ENCODE data around the gene RPRD1B.

RPRD1B gene

GRCh38 chr20:37992802-37993409 lies 40.6 kb upstream of the RPRD1B start:
- TF ChIP-seq CTCF (IDR thresholded peaks at IDR 0.05; ENCODE audit: low read depth, low read length), result peak; percentile 64
- peaks cover 19% of the 10 kb centered on the region for H3K36me3 ChIP-seq
- no peaks in the 10 kb centered on the region for H3K9me3 ChIP-seq
- no peak for DNase-seq
- no peak overlapping the region for H3K4me3 ChIP-seq (ENCODE audit: low read depth, low read length)
- no peaks in the 10 kb centered on the region for H3K27me3 ChIP-seq
- peaks cover 42% of the 10 kb centered on the region for H3K4me1 ChIP-seq

DNA sequence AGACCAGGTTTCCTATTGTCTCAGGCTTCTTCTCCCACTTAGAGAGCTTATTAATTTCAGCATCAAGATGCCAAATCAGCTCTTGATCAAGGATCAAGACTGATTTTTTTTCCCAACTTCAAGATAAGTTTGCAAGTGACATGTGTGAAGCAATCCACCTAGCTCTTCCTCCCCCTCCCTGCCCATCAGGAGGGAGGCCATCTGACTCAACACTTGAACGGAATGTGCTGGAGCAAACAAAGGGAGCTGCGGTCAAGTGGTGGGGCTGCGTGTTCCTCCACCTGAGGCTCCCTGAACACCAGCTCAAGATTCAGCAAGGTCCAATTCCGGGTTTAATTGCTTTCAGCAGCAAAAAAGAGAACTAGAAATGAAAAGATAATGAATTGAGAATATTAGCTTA lies 39.0 kb upstream of the RPRD1B start:
- TF ChIP-seq CTCF (IDR thresholded peaks at IDR 0.05; ENCODE audit: low read depth, low read length), result no peak
- Histone ChIP-seq H3K36me3 (peaks cover 35% of the 10 kb centered on the region), H3K4me1 (peaks cover 25% of the 10 kb centered on the region), H3K9me3 (no peaks in the 10 kb centered on the region), H3K4me3 (ENCODE audit: low read depth, low read length) (no peak overlapping the region), H3K27me3 (no peaks in the 10 kb centered on the region)
- DNase-seq, result no peak

DNA sequence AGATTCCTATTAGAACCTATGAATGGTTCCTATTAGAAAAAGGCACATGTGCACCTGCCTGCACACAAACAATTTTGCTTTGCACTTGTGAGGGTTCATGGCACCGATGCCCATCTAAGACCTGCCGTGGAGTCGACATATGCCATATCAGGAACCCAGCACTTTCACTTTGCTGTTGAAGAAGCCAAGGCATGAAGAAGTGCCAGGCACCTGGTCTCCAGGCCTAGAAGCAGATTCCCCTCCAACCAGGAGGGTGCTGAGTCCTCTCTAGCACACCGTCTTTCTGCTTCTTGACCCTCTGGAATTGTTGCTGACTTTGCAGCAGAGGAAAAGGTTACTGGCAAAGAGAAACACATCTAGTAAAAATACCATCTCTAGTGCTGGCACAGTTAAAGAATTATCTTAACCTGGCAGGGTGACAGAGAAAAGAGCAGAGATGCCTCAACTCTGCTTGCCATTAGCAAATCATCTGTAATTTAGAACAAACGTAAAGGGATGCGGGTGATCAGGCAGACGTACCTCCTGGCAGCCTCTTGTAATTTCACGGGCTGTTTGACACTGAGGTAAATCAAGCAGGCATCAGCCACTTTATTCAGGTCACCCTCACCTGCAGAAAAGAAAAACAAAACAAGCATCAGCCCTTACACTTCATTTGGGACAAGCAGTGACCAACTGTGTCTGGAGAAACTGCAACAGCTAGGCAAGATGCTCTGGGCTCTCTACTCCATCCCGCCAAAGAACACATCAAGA lies 37.5 kb upstream of the RPRD1B start:
- Histone ChIP-seq H3K27me3 (no peaks in the 10 kb centered on the region), H3K36me3 (peaks cover 48% of the 10 kb centered on the region), H3K9me3 (no peaks in the 10 kb centered on the region), H3K4me1 (peaks cover 13% of the 10 kb centered on the region), H3K4me3 (ENCODE audit: low read depth, low read length) (no peak overlapping the region)
- no peak for DNase-seq
- TF ChIP-seq CTCF (IDR thresholded peaks at IDR 0.05; ENCODE audit: low read depth, low read length), result no peak

DNA sequence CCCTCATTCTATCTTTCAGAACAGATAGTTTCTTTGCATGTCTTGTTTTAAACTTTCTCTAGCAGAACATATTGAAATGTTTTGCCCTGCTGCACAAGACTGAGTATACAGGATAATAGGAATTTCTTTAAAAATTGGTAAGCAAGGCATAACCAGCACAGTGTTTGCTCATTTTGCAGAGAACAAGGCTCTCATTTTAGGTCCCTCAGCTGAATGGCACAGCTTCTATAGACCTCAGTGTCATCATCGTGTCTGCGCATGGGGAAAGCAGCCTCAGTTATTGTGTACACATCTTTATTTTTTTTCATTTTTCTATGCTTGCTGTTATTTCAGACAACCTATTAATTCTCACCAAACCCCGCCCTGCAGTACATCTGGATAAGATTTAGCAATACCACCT lies 36.0 kb upstream of the RPRD1B start:
- H3K27me3 ChIP-seq, result no peaks in the 10 kb centered on the region
- H3K36me3 ChIP-seq, result peaks cover 61% of the 10 kb centered on the region
- no peak for TF ChIP-seq CTCF (IDR thresholded peaks at IDR 0.05; ENCODE audit: low read depth, low read length)
- H3K4me3 ChIP-seq (ENCODE audit: low read depth, low read length), result no peak overlapping the region
- H3K9me3 ChIP-seq, result no peaks in the 10 kb centered on the region
- no peak for DNase-seq
- H3K4me1 ChIP-seq, result peaks cover 4% of the 10 kb centered on the region

DNA sequence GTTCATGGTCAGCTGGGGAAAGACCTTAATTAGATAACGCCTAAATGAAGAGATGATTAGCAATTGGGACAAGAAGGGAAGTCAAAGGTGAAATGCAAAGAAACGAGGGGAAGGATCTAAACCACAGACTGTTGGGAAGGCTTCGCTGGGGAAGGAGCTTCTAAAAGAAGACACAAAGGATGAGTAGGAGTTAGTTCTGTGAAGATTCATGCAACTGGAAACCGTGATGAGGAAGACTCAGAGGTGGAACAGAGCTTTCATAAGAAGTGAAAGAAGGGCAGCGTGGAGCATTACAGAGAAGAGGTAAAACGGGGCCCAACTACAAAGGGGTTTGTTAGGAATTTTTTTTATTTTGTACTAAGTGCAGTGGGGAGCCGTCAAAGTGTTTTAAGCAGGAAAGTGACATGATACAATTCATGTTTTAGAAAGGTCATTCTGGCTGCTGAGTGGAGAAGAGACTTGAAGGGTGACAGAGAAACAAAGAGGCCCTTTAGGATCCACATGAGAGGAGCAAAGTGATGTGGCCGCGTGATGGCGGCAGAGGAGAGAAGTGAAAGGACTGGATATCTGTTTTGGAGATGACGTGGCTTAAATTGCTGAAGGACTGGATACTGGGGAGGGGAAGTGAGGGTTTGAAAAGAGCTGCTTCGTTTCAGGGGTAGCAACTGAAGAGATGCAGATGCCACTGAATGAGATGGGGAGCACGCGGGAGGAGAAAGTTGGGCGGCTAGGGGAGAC lies 33.9 kb upstream of the RPRD1B start:
- Histone ChIP-seq H3K9me3 (no peaks in the 10 kb centered on the region), H3K27me3 (no peaks in the 10 kb centered on the region), H3K36me3 (peaks cover 61% of the 10 kb centered on the region), H3K4me3 (ENCODE audit: low read depth, low read length) (no peak overlapping the region), H3K4me1 (peaks cover 4% of the 10 kb centered on the region)
- no peak for TF ChIP-seq CTCF (IDR thresholded peaks at IDR 0.05; ENCODE audit: low read depth, low read length)
- DNase-seq, result no peak
